Adrenal gland (tissue), 12 donors: ENCODE results near the gene KRTAP5-2. TPM values are rescaled to one million over a fixed set of nuclear protein-coding genes. Genes with fewer than 3 reads are reported as not detected.

ENCODE experiments used
- DNase-seq, 7 donors: peaks; one replicate each; pipeline ENCODE4 v3.0.0-alpha.2; 2019 to 2020
- H3K27ac ChIP-seq, 5 donors: fragments of 200-600 bp; sonication (generic) in 4 of 5; 1 replicate in 3 of 5; 2 replicates in 2 of 5; pipeline versions ENCODE4 v1.5.1 to v1.8.0; 2016 to 2020; ENCODE audit warnings: mild to moderate bottlenecking in 1 of 5
- H3K27me3 ChIP-seq: fragments of 200-600 bp; 2 replicates; pipeline ENCODE4 v1.8.0; 2021
- H3K36me3 ChIP-seq, 2 donors: fragments of 200-600 bp; replicated peaks in 1 of 2; 1 replicate in 1 of 2; 2 replicates in 1 of 2; pipeline versions ENCODE4 v1.5.1 to v1.8.0; 2018 to 2022
- H3K4me1 ChIP-seq, 2 donors: fragments of 200-600 bp; replicated peaks in 1 of 2; 1 replicate in 1 of 2; 2 replicates in 1 of 2; pipeline versions ENCODE4 v1.5.1 to v1.8.0; 2018 to 2021
- H3K4me3 ChIP-seq, 4 donors: fragments of 200-600 bp; sonication (generic) in 3 of 4; one replicate each; pipeline ENCODE4 v1.5.1; 2016 to 2018
- H3K9me3 ChIP-seq, 3 donors: fragments of 200-600 bp; sonication (generic) in 1 of 3; replicated peaks in 1 of 3; 1 replicate in 2 of 3; 2 replicates in 1 of 3; pipeline versions ENCODE4 v1.5.1 to v1.8.0; 2016 to 2021
- POLR2A ChIP-seq, 2 donors: fragments of 450-650 bp; IDR thresholded peaks; one replicate each; pipeline ENCODE4 v1.6.1; 2017; ENCODE audit warnings: antibody characterized with exemption in 2 of 2, mild to moderate bottlenecking in 2 of 2, moderate library complexity in 1 of 2
- WGBS, 4 donors: extraction: QIAGEN DNeasy Blood & Tissue Kit in 2 of 4; methylation state at CpG; one replicate each; pipeline versions ENCODE4 v1.1.5 to v1.1.7; 2013 to 2017; 5-methylcytosine and 5-hydroxymethylcytosine counted together
- intact Hi-C, 2 donors: fragments of 100-400 bp; cut with DNase I; formaldehyde crosslinking; loops; one replicate each; pipeline versions ENCODE4 v1.14.1 to v1.15.0; 2022 to 2023
- polyA plus RNA-seq, 3 donors: library from polyadenylated mRNA; stranded (reverse); fragments of 200-250 nt in 2 of 3; fragments of 350-450 nt in 1 of 3; fragmentation: Illumina TruSeq in 1 of 3; extraction: RNeasy Lipid Tissue Mini Kit (QIAGEN cat#74804) in 1 of 3; gene quantifications; one replicate each; pipeline ENCODE4 v1.2.3, GENCODE V29; 2013 to 2014
- total RNA-seq, 9 donors: library from RNA; depleted of rRNA in 4 of 9; stranded (reverse); fragments of >200 nt in 4 of 9; fragments of 120-200 nt in 1 of 9; fragmentation: NEBNext Ultra II Directional in 1 of 9; extraction: Animal tissue kit (Norgen Biotek cat#: 25700) in 1 of 9; gene quantifications; one replicate each; pipeline versions ENCODE4 v1.1.0 to v1.2.4, GENCODE V29; 2013 to 2023
- TF ChIP-seq, protein P1 (sequence below), 6 experiments: fragments of 450-650 bp in 4 of 6; fragments of 200-600 bp in 2 of 6; sonication (generic) in 1 of 6; IDR thresholded peaks; 1 replicate in 5 of 6; 2 replicates in 1 of 6; pipeline versions ENCODE4 v1.5.1 to v1.8.0; 2016 to 2021; ENCODE audit warnings: antibody characterized with exemption in 6 of 6, mild to moderate bottlenecking in 2 of 6, moderate library complexity in 1 of 6
- donor health status: healthy with polysubstance abuse.
- donor health status: Bipolar disorder and iron deficiency.
- donor health status: DM: yes; HTN: yes; CAD: no.
- donor health status: DM: no; HTN: no; CAD: no.
- donor health status: DM: no; HTN: no; CAD: no.
- donor health status: DM: yes; HTN: yes; CAD: no.

KRTAP5-2 gene
- total and polyA plus RNA-seq, 12 donors = not detected

DNA sequence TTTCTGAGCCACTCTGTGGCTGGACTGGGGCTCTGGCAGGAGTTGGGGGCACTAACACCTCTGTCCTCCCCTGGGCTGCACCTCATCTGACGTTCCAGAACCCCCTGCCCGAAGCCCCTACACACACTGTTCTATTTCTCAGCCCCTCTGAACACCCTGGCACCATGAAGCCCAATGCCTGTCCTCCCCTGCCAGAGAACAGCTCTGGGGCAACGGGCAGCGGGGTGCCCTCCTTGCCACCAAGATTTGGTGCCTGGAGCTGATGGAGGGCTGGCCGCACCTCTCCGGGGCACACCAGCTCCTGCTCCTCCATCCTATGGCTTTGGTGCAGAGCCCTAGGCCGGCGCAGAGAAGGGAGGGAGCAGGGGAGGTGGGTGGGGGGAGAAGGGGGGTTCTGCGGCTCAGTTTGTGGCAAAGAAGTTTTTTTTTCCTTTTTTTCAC is 42.4 kb downstream of the KRTAP5-2 start:
- Histone ChIP-seq H3K36me3 (no peaks in the 10 kb centered on the region), H3K27me3 (no peaks in the 10 kb centered on the region), H3K4me1 (peaks cover 16 to 19% of the 10 kb centered on the region in 2 donors), H3K9me3 (no peaks in the 10 kb centered on the region), H3K27ac (no peak overlapping the region), H3K4me3 (no peak overlapping the region)
- TF ChIP-seq, protein P1, sequence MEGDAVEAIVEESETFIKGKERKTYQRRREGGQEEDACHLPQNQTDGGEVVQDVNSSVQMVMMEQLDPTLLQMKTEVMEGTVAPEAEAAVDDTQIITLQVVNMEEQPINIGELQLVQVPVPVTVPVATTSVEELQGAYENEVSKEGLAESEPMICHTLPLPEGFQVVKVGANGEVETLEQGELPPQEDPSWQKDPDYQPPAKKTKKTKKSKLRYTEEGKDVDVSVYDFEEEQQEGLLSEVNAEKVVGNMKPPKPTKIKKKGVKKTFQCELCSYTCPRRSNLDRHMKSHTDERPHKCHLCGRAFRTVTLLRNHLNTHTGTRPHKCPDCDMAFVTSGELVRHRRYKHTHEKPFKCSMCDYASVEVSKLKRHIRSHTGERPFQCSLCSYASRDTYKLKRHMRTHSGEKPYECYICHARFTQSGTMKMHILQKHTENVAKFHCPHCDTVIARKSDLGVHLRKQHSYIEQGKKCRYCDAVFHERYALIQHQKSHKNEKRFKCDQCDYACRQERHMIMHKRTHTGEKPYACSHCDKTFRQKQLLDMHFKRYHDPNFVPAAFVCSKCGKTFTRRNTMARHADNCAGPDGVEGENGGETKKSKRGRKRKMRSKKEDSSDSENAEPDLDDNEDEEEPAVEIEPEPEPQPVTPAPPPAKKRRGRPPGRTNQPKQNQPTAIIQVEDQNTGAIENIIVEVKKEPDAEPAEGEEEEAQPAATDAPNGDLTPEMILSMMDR (IDR thresholded peaks at IDR 0.05) = no peak
- no peak for TF ChIP-seq POLR2A (IDR thresholded peaks at IDR 0.05)
- DNase-seq = no peak
- WGBS, 4 donors = 80 to 91% (median 84%) methylated on average over 7 to 9 of the region's 9 CpGs
- intact Hi-C loops = no loop called here

DNA sequence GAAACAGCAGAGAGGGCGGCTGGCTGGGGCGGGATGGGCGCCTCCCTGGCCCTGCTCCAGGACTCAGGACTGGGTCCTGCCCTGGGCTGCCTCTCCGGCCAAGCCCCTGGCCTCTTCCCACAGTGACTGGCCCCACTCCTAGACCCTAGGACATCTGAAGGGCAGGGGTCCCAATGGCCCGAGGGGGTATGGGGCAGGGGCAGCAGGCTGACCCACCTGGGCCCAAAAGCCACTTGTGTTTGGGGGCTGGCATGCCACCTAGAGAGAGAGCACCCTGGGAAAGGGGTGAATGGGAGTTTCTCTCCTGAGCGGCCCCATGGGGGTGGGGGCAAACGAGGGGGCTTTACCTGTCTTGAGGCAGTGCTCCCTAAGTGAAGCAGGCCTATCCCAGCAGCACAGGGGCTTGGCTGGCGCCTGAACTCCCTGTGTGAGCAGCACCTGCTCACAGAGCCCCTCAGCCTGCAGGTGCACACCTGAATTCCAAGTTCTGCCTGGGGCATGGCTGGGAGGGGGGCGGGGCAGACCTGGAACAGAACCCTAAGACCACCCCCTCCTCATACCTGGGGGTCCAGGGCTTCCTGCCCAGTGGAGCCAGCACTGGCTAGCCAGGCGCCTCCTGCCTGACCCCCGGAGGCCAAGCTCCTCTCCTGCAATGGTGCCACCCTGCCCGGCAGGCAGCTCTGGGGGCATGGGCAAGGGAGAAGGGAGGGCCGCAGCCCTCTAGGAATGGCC is 42.9 kb downstream of the KRTAP5-2 start:
- Histone ChIP-seq H3K27ac (no peak overlapping the region), H3K4me3 (no peak overlapping the region), H3K27me3 (no peaks in the 10 kb centered on the region), H3K4me1 (peaks cover 16 to 19% of the 10 kb centered on the region in 2 donors), H3K36me3 (no peaks in the 10 kb centered on the region), H3K9me3 (no peaks in the 10 kb centered on the region)
- WGBS, 4 donors = 79 to 91% (median 85%) methylated on average over 3 to 13 of the region's 13 CpGs
- intact Hi-C loops = no loop called here
- no peak for DNase-seq
- no peak for TF ChIP-seq POLR2A (IDR thresholded peaks at IDR 0.05)
- TF ChIP-seq, protein P1 (IDR thresholded peaks at IDR 0.05) = no peak

DNA sequence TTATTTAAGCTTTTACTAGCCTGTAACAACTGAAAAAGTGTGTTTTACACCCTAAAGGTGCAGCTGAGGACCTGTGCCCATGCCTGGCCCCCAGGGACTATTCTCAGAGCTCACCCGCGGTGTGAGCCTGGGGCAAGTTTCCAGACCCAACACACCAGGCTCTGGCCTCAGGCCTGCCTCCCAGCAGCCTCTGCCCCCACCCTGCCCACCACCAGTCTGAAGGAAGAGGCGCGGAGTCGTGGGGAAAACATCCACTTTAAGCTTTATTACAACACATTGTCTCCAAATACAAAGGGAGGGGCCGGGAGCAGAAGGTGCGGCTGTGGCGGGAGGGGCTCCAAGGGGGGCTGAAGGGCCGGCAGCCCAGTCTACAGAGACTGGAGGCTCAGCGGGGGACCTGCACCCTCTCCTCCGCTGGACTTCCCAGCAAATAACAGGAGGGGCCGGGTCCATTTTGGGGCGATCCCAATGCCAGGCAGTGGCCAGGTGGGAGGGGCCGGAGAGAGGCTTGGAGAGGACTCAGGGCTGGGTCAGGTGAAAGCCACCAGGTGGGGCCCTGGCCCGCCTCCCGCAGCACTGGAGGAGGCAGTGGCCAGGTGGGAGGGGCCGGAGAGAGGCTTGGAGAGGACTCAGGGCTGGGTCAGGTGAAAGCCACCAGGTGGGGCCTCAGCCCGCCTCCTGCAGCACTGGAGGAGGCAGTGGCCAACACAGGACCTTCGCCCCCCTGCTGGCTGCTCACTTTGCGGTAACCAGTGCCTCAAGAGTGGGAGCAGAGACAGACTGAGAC is 44.1 kb downstream of the KRTAP5-2 start:
- Histone ChIP-seq H3K4me3 (no peak overlapping the region), H3K4me1 (peaks cover 8 to 10% of the 10 kb centered on the region in 2 donors), H3K27me3 (no peaks in the 10 kb centered on the region), H3K9me3 (no peaks in the 10 kb centered on the region), H3K27ac (no peak overlapping the region), H3K36me3 (no peaks in the 10 kb centered on the region)
- TF ChIP-seq, protein P1 (IDR thresholded peaks at IDR 0.05) = no peak
- TF ChIP-seq POLR2A (IDR thresholded peaks at IDR 0.05) = no peak
- DNase-seq = no peak
- intact Hi-C loops = no loop called here
- 56 to 81% (median 70%) methylated on average over 15 to 20 of the region's 20 CpGs for WGBS, 4 donors
